HCEC 1CT (cell line): ENCODE results near the gene FAM227B.
A peak's percentile ranks its signal among the peaks of the same experiment; 100 is the strongest.
"Not testable (repeated sequence)": the region's sequence is repeated elsewhere in the genome, so short reads cannot be mapped to it uniquely, and the experiment has no call there.

ENCODE experiments used
- DNase-seq: peaks from one replicate; pipeline ENCODE4 v3.0.0-alpha.2; 2017

Gene FAM227B

GRCh38 chr15:49620658-49621368 lies at the start of gene FAM227B, which contains the start of gene DTWD1:
Gene FAM227B (minus strand): TSS chr15:49620818. CDS start chr15:49615171, 5,647 bp downstream.
Gene DTWD1 (plus strand): TSS chr15:49621048. CDS start chr15:49625168, 4,120 bp downstream.
- peak; percentile 99 for DNase-seq

- DNase-seq: no peak
Measured at GRCh38 chr15:49669288-49669687, 48.7 kb upstream of the FAM227B start.

- not testable (repeated sequence) for DNase-seq
Measured at GRCh38 chr15:49666486-49666885, 45.9 kb upstream of the FAM227B start.

- no peak for DNase-seq
Measured at GRCh38 chr15:49664716-49665115, 44.1 kb upstream of the FAM227B start.

GRCh38 chr15:49656734-49657133 lies 36.1 kb upstream of the FAM227B start:
- DNase-seq: no peak

- DNase-seq: no peak
Measured at GRCh38 chr15:49652922-49653321, 32.3 kb upstream of the FAM227B start.

- DNase-seq: no peak
Measured at GRCh38 chr15:49650676-49651075, 30.1 kb upstream of the FAM227B start.

GRCh38 chr15:49649987-49650386 lies 29.4 kb upstream of the FAM227B start:
- no peak for DNase-seq

- DNase-seq: no peak
Measured at GRCh38 chr15:49646891-49647290, 26.3 kb upstream of the FAM227B start.

GRCh38 chr15:49645941-49646340 lies 25.3 kb upstream of the FAM227B start:
- peak; percentile 7 for DNase-seq

GRCh38 chr15:49645277-49645676 lies 24.7 kb upstream of the FAM227B start:
- no peak for DNase-seq

- no peak for DNase-seq
Measured at GRCh38 chr15:49644364-49644794, 23.8 kb upstream of the FAM227B start.

GRCh38 chr15:49637857-49638256 lies 17.2 kb upstream of the FAM227B start:
- DNase-seq: no peak

- no peak for DNase-seq
Measured at GRCh38 chr15:49628379-49628778, 7.8 kb upstream of the FAM227B start.

- peak; percentile 94 for DNase-seq
Measured at GRCh38 chr15:49627407-49627877, 6.8 kb upstream of the FAM227B start.

- DNase-seq: no peak
Measured at GRCh38 chr15:49625460-49626036, 4.9 kb upstream of the FAM227B start.

GRCh38 chr15:49624056-49624455 lies 3.4 kb upstream of the FAM227B start:
- no peak for DNase-seq

- DNase-seq: no peak
Measured at GRCh38 chr15:49622561-49622960, 1.9 kb upstream of the FAM227B start.

GRCh38 chr15:49621887-49622286 lies 1.3 kb upstream of the FAM227B start:
- no peak for DNase-seq

GRCh38 chr15:49621401-49621811 lies 788 bp upstream of the FAM227B start:
- DNase-seq: no peak

GRCh38 chr15:49620199-49620598 lies 419 bp downstream of the FAM227B start:
- peak; percentile 44 for DNase-seq

GRCh38 chr15:49619226-49619625 lies 1.4 kb downstream of the FAM227B start:
- DNase-seq: no peak

GRCh38 chr15:49612240-49612639 lies 8.4 kb downstream of the FAM227B start:
- not testable (repeated sequence) for DNase-seq

- DNase-seq: peak; percentile 59
Measured at GRCh38 chr15:49610157-49610918, 10.3 kb downstream of the FAM227B start.
